Measurements from ENCODE around the gene PRR35. TPM values are rescaled to one million over a fixed set of nuclear protein-coding genes. Genes with fewer than 3 reads are reported as not detected.

PRR35 gene
- total and polyA plus RNA-seq, 2 experiments from 2014 or later: not detected

DNA sequence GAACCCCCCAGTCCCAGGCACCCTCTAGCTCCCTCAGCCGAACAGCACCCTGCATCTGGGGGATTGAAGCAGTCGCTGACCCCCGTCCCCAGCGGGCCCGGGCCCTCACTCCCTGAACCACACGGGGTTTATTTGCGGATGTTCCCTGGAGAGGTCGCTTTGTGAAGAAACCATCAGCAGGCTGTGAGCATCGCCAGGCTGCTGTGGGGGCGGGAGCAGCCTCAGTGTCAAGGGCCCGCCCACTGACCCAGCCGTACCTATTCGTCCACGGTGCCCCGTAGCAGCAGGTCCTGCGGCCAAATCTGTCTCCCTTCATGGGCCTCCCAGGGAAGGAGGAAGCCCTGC lies 23.2 kb downstream of the PRR35 start:
- no peaks in the 10 kb centered on the region for H4K20me1 ChIP-seq (ENCODE audit: insufficient read depth)
- DNase-seq: no peak
- no peak overlapping the region for H2AFZ ChIP-seq
- 0 out of 2 replicates have a peak, but pooled peaks cover 5% of the 10 kb centered on the region for H3K4me1 ChIP-seq (ENCODE audit: insufficient read depth)
- H3K27ac ChIP-seq: no peak overlapping the region
- no peaks in the 10 kb centered on the region for H3K9me3 ChIP-seq (ENCODE audit: low read depth)
- H3K27me3 ChIP-seq (replicated peaks; ENCODE audit: insufficient read depth): no peaks in the 10 kb centered on the region
- H3K9ac ChIP-seq: no peak overlapping the region
- H3F3A ChIP-seq (ENCODE audit: insufficient read depth): no peaks in the 10 kb centered on the region; the same call in 1 of the 2 replicates
- in situ Hi-C loops (cut with MboI): no loop called here
- H3K79me2 ChIP-seq (ENCODE audit: insufficient read depth): peaks cover 12% of the 10 kb centered on the region
- H3K9me2 ChIP-seq (ENCODE audit: insufficient read depth): no peaks in the 10 kb centered on the region
- no peak overlapping the region for H3K4me3 ChIP-seq
- WGBS, 2 experiments (ENCODE audit: low coverage in 1 of 2, low lambda C conversion rate in 2 of 2, missing lambda C conversion rate in 2 of 2): 63 to 66% methylated on average over 16 of the region's 16 CpGs
- H3K36me3 ChIP-seq (ENCODE audit: low read depth): no peaks in the 10 kb centered on the region
- TF ChIP-seq EZH2 (IDR thresholded peaks at IDR 0.05; ENCODE audit: insufficient read depth, poor library complexity, severe bottlenecking): no peak
- TF ChIP-seq EZH2phosphoT487 (IDR thresholded peaks at IDR 0.05; ENCODE audit: insufficient read depth, low read depth): no peak
- H3K4me2 ChIP-seq (ENCODE audit: unreplicated experiment): no peak overlapping the region

DNA sequence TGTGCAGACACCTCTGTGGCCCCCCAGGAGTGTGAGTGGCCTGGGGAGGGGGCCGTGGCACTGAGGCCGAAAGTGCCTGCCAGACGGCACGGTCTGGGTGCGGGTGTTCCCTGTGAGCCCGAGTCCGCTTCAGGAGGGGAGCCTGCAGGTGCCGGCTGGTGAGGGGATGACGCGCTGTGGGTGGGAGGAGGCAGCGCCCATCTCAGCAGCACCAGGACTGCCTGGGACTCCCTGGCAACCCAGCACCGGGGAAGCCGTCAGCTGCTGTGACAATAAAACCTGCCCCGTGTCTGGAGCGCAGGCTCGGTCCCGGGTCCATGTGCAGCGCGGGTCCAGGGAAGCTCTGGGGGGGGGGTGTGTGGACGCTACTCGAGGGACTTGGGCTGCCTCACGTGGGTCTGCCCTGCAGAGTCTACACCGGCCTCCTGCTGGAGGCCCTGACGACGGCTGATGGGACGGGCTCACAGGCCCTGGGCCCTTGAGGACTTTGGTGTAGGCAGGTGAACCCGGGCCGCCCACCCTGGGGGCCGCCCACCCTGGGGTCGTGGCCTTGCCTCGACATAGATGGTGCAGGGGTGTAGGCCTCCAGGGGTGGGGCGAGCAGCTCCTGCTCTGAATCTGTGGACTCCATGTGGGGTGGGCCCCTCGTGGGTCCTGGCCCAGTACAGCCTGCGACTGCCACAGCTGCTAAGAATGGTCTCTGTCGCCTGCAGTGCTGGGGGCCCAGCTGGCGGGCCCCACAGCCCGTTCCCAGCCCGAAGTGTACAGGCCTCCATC lies 23.8 kb downstream of the PRR35 start:
- no peak for TF ChIP-seq EZH2 (IDR thresholded peaks at IDR 0.05; ENCODE audit: insufficient read depth, poor library complexity, severe bottlenecking)
- in situ Hi-C loops (cut with MboI): no loop called here
- WGBS, 2 experiments (ENCODE audit: low coverage in 1 of 2, low lambda C conversion rate in 2 of 2, missing lambda C conversion rate in 2 of 2): 51 to 56% methylated on average over 35 to 38 of the region's 38 CpGs
- Histone ChIP-seq H3K36me3 (ENCODE audit: low read depth) (no peaks in the 10 kb centered on the region), H3K4me3 (no peak overlapping the region), H4K20me1 (ENCODE audit: insufficient read depth) (no peaks in the 10 kb centered on the region), H3K4me2 (ENCODE audit: unreplicated experiment) (no peak overlapping the region), H3K9ac (no peak overlapping the region), H3K9me2 (ENCODE audit: insufficient read depth) (no peaks in the 10 kb centered on the region), H2AFZ (no peak overlapping the region), H3K4me1 (ENCODE audit: insufficient read depth) (0 out of 2 replicates have a peak, but pooled peaks cover 5% of the 10 kb centered on the region), H3K9me3 (ENCODE audit: low read depth) (no peaks in the 10 kb centered on the region), H3K79me2 (ENCODE audit: insufficient read depth) (peaks cover 13% of the 10 kb centered on the region), H3K27ac (no peak overlapping the region), H3F3A (ENCODE audit: insufficient read depth) (no peaks in the 10 kb centered on the region; the same call in 1 of the 2 replicates), H3K27me3 (replicated peaks; ENCODE audit: insufficient read depth) (no peaks in the 10 kb centered on the region)
- DNase-seq: no peak

DNA sequence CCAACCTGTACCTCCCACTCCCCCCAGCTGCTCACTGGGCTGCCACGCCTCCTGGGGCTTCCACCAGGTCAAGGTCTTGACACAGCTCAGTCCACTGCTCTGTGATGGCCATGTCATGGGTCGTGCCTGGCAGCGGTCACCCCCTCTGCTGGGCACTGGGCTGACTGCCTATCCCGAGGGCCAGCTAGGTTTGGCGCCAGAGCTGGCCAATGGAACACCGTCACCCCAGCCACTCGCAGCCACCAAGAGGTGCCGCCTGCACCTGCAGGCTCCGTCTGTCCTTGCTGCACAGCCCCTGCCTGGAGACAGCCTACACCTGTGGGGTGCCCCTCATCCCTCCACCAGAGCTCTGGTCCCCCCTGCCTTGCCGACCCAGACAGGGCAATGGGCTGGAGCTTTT lies 25.2 kb downstream of the PRR35 start:
- H3K36me3 ChIP-seq (ENCODE audit: low read depth): no peaks in the 10 kb centered on the region
- no peaks in the 10 kb centered on the region for H3K9me2 ChIP-seq (ENCODE audit: insufficient read depth)
- 18 to 24% methylated on average over 10 of the region's 10 CpGs for WGBS, 2 experiments (ENCODE audit: low coverage in 1 of 2, low lambda C conversion rate in 2 of 2, missing lambda C conversion rate in 2 of 2)
- no peaks in the 10 kb centered on the region for H4K20me1 ChIP-seq (ENCODE audit: insufficient read depth)
- no peak for DNase-seq
- H3K4me3 ChIP-seq: no peak overlapping the region
- no peak for TF ChIP-seq EZH2 (IDR thresholded peaks at IDR 0.05; ENCODE audit: insufficient read depth, poor library complexity, severe bottlenecking)
- no peak for TF ChIP-seq EZH2phosphoT487 (IDR thresholded peaks at IDR 0.05; ENCODE audit: insufficient read depth, low read depth)
- no peaks in the 10 kb centered on the region for H3K9me3 ChIP-seq (ENCODE audit: low read depth)
- H3F3A ChIP-seq (ENCODE audit: insufficient read depth): no peaks in the 10 kb centered on the region; the same call in 1 of the 2 replicates
- H3K4me1 ChIP-seq (ENCODE audit: insufficient read depth): 0 out of 2 replicates have a peak, but pooled peaks cover 5% of the 10 kb centered on the region
- no peak overlapping the region for H3K4me2 ChIP-seq (ENCODE audit: unreplicated experiment)
- peaks cover 16% of the 10 kb centered on the region for H3K79me2 ChIP-seq (ENCODE audit: insufficient read depth)
- no peak overlapping the region for H2AFZ ChIP-seq
- H3K27ac ChIP-seq: no peak overlapping the region
- H3K9ac ChIP-seq: no peak overlapping the region
- in situ Hi-C loops (cut with MboI): no loop called here
- no peaks in the 10 kb centered on the region for H3K27me3 ChIP-seq (replicated peaks; ENCODE audit: insufficient read depth)

DNA sequence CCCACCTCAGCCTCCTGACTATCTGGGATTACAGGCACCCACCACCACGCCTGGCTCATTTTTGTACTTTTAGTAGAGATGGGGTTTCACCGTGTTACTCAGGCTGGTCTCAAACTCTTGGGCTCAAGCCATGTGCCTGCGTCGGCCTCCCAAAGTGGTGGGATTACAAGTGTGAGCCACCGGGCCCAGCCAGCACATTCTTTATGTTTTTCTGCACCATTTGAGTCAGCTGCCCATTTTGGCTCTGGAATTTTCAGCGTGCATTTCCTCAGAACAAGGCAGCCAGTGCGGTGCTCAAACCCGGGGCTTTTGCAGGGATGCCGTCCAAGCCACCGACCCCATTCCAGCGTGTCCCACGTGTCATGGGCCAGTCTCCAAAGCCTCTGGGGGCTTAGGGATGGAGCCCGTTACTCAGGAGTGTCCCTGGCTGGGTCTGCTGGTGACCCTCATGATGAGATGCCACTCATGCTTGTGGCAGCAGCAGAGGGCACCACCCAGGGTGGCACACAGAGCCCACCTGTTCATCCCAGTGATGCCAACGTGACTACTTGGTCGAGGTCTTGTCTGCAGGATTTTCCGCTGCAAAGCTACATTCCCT lies 26.0 kb downstream of the PRR35 start:
- H3K4me2 ChIP-seq (ENCODE audit: unreplicated experiment): no peak overlapping the region
- in situ Hi-C loops (cut with MboI): no loop called here
- H2AFZ ChIP-seq: no peak overlapping the region
- no peaks in the 10 kb centered on the region for H3K9me3 ChIP-seq (ENCODE audit: low read depth)
- H4K20me1 ChIP-seq (ENCODE audit: insufficient read depth): no peaks in the 10 kb centered on the region
- DNase-seq: peak; percentile 67
- H3K4me3 ChIP-seq: no peak overlapping the region
- H3K79me2 ChIP-seq (ENCODE audit: insufficient read depth): peaks cover 24% of the 10 kb centered on the region
- H3F3A ChIP-seq (ENCODE audit: insufficient read depth): no peaks in the 10 kb centered on the region; the same call in 1 of the 2 replicates
- TF ChIP-seq EZH2phosphoT487 (IDR thresholded peaks at IDR 0.05; ENCODE audit: insufficient read depth, low read depth) (no peak), EZH2 (IDR thresholded peaks at IDR 0.05; ENCODE audit: insufficient read depth, poor library complexity, severe bottlenecking) (no peak)
- 21% methylated on average over 14 to 16 of the region's 16 CpGs for WGBS, 2 experiments (ENCODE audit: low coverage in 1 of 2, low lambda C conversion rate in 2 of 2, missing lambda C conversion rate in 2 of 2)
- H3K9me2 ChIP-seq (ENCODE audit: insufficient read depth): no peaks in the 10 kb centered on the region
- 0 out of 2 replicates have a peak, but pooled peaks cover 5% of the 10 kb centered on the region for H3K4me1 ChIP-seq (ENCODE audit: insufficient read depth)
- no peak overlapping the region for H3K9ac ChIP-seq
- no peak overlapping the region for H3K27ac ChIP-seq
- no peaks in the 10 kb centered on the region for H3K36me3 ChIP-seq (ENCODE audit: low read depth)
- no peaks in the 10 kb centered on the region for H3K27me3 ChIP-seq (replicated peaks; ENCODE audit: insufficient read depth)
